Mesenchymal stem cell (in vitro differentiated cells and primary cell): ENCODE data around the gene MAPK12.

Experiments used
- DNase-seq: peaks from one replicate; pipeline ENCODE4 v3.0.0-alpha.2; 2013
- H2AFZ ChIP-seq: one replicate; pipeline ENCODE4 v1.6.1; 2013; ENCODE audit warnings: low read depth, mild to moderate bottlenecking, control low read depth, inconsistent platforms, low read length, moderate library complexity
- H2AK5ac ChIP-seq: 2 replicates; pipeline ENCODE4 v1.6.1; 2013; ENCODE audit warnings: low read length, moderate library complexity, mild to moderate bottlenecking, inconsistent platforms; ENCODE audit not compliant: severe bottlenecking
- H2BK120ac ChIP-seq: one replicate; pipeline ENCODE4 v1.6.1; 2013; ENCODE audit warnings: low read depth, mild to moderate bottlenecking, inconsistent platforms, low read length, moderate library complexity
- H2BK12ac ChIP-seq, 2 experiments: one replicate each; pipeline ENCODE4 v1.6.1; 2013; ENCODE audit warnings: inconsistent platforms in 2 of 2, low read length in 2 of 2, mild to moderate bottlenecking in 2 of 2, moderate library complexity in 2 of 2, control low read depth in 1 of 2
- H2BK15ac ChIP-seq: one replicate; pipeline ENCODE4 v1.6.1; 2013; ENCODE audit warnings: mild to moderate bottlenecking, low read depth, inconsistent platforms; ENCODE audit not compliant: poor library complexity, severe bottlenecking
- H2BK5ac ChIP-seq: 2 replicates; pipeline ENCODE4 v1.6.1; 2013; ENCODE audit warnings: low read depth, mild to moderate bottlenecking, low read length, control low read depth, inconsistent platforms; ENCODE audit not compliant: poor library complexity, severe bottlenecking
- H3K14ac ChIP-seq, 2 experiments: one replicate each; pipeline ENCODE4 v1.6.1; 2013; ENCODE audit warnings: inconsistent platforms in 2 of 2, low read length in 2 of 2, control low read depth in 1 of 2, mild to moderate bottlenecking in 1 of 2, moderate library complexity in 1 of 2
- H3K18ac ChIP-seq, 2 experiments: one replicate each; pipeline ENCODE4 v1.6.1; 2013; ENCODE audit warnings: inconsistent platforms in 2 of 2, low read length in 2 of 2, control low read depth in 1 of 2, low read depth in 1 of 2, mild to moderate bottlenecking in 1 of 2
- H3K23ac ChIP-seq, 2 experiments: one replicate each; pipeline ENCODE4 v1.6.1; 2013; ENCODE audit warnings: inconsistent platforms in 2 of 2, low read length in 2 of 2, mild to moderate bottlenecking in 2 of 2, moderate library complexity in 2 of 2, control low read depth in 1 of 2
- H3K27ac ChIP-seq: 2 replicates; pipeline ENCODE4 v1.5.1; 2013; ENCODE audit warnings: mild to moderate bottlenecking, moderate library complexity, low read length, control low read depth, inconsistent platforms; ENCODE audit not compliant: poor library complexity, severe bottlenecking
- H3K27me3 ChIP-seq, 2 experiments: 2 replicates each; pipeline versions ENCODE4 v1.6.1 to v1.7.0; 2013; ENCODE audit warnings: low read length in 2 of 2, mild to moderate bottlenecking in 2 of 2, moderate library complexity in 2 of 2, control low read depth in 1 of 2, inconsistent platforms in 1 of 2; ENCODE audit not compliant: control insufficient read depth in 1 of 2, insufficient read depth in 1 of 2
- H3K36me3 ChIP-seq, 2 experiments: 2 replicates each; pipeline versions ENCODE4 v1.6.1 to v1.7.0; 2013; ENCODE audit warnings: low read length in 2 of 2, control low read depth in 1 of 2, inconsistent platforms in 1 of 2, low read depth in 1 of 2, mild to moderate bottlenecking in 1 of 2; ENCODE audit not compliant: insufficient read depth in 2 of 2, control insufficient read depth in 1 of 2
- H3K4ac ChIP-seq, 2 experiments: one replicate each; pipeline ENCODE4 v1.6.1; 2013; ENCODE audit warnings: inconsistent platforms in 2 of 2, low read length in 2 of 2, mild to moderate bottlenecking in 2 of 2, moderate library complexity in 2 of 2, control low read depth in 1 of 2, low read depth in 1 of 2
- H3K4me1 ChIP-seq: 2 replicates; pipeline ENCODE4 v1.6.1; 2013; ENCODE audit warnings: low read depth, low read length, control low read depth; ENCODE audit not compliant: control insufficient read depth, insufficient read depth
- H3K4me2 ChIP-seq: 2 replicates; pipeline ENCODE4 v1.6.1; 2013; ENCODE audit warnings: low read length, mild to moderate bottlenecking, inconsistent platforms; ENCODE audit not compliant: poor library complexity, severe bottlenecking
- H3K4me3 ChIP-seq, 2 experiments: 2 replicates each; pipeline versions ENCODE4 v1.5.1 to v1.7.0; 2013; ENCODE audit warnings: low read length in 2 of 2, mild to moderate bottlenecking in 2 of 2, control low read depth in 1 of 2, low read depth in 1 of 2; ENCODE audit not compliant: insufficient read depth in 1 of 2
- H3K79me1 ChIP-seq: replicated peaks from 2 replicates; pipeline ENCODE4 v1.6.1; 2013; ENCODE audit warnings: mild to moderate bottlenecking, control low read depth, low read length, inconsistent platforms; ENCODE audit not compliant: poor library complexity, severe bottlenecking
- H3K9ac ChIP-seq: 2 replicates; pipeline ENCODE4 v1.7.0; 2013; ENCODE audit warnings: mild to moderate bottlenecking, low read length, moderate library complexity
- H3K9me3 ChIP-seq: 2 replicates; pipeline ENCODE4 v1.7.0; 2013; ENCODE audit warnings: mild to moderate bottlenecking, low read length; ENCODE audit not compliant: control insufficient read depth
- H4K8ac ChIP-seq: one replicate; pipeline ENCODE4 v1.6.1; 2013; ENCODE audit warnings: inconsistent platforms, mild to moderate bottlenecking, low read length, moderate library complexity
- H4K91ac ChIP-seq: one replicate; pipeline ENCODE4 v1.6.1; 2013; ENCODE audit warnings: mild to moderate bottlenecking, low read length, inconsistent platforms
- WGBS: methylation state at CpG from one replicate; pipeline ENCODE4 v1.1.7; 2013; ENCODE audit warnings: mixed read lengths; 5-methylcytosine and 5-hydroxymethylcytosine counted together

MAPK12 gene

DNA sequence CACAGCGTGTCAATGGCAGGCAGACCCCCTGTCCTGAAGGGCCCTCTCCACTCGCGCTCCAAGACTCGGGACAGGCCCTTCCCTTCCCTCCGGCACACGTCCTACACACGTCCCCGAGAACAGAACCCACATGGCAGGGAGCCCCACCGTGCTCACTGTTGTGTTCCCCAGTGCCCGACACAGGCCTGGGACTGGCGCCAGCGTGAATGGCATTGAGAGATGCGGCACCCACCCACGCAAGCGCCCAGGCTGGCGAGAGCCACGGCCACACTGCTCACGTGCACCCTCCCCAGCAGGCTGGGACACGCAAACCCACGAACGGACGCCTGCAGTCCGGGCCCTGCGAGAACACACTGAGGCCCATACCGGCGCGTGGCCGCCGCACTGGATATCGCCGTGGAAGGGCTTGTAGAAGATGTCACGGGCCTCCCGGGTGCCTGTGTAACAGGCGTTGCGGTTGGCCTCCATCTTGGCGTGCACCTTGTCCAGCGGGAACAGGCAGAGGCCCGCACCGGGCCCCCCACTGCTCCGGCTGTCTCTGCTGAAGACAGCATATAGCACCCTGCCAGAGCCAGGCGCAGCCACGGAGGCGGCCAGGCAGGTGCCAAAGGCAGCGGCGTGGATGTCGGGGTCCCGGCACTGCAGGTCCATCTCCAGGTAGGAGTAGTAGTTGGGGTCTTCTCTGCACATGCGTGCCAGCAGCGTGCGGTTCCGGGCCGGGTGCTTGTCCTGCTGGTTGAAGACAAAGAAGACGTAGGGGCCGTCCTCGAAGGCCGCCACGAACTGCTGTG lies 27.9 kb upstream of the MAPK12 start:
- Histone ChIP-seq H2BK12ac (no peak overlapping the region), H3K4me2 (no peak overlapping the region), H3K18ac (no peak overlapping the region), H3K9ac (no peak overlapping the region), H3K4me1 (peaks cover 49% of the 10 kb centered on the region), H2BK15ac (no peak overlapping the region), H4K8ac (no peak overlapping the region), H3K27ac (no peak overlapping the region), H2AK5ac (no peak overlapping the region), H3K79me1 (peaks cover 13% of the 10 kb centered on the region), H2AFZ (no peak overlapping the region), H3K27me3 (no peaks in the 10 kb centered on the region), H2BK5ac (no peak overlapping the region), H3K23ac (no peak overlapping the region), H4K91ac (no peak overlapping the region), H3K14ac (no peak overlapping the region), H3K4me3 (no peak overlapping the region), H2BK120ac (no peak overlapping the region), H3K36me3 (peaks cover 59 to 81% of the 10 kb centered on the region in 2 experiments), H3K9me3 (no peaks in the 10 kb centered on the region), H3K4ac (no peak overlapping the region)
- no peak for DNase-seq
- 97% methylated on average over 57 of the region's 57 CpGs for WGBS

DNA sequence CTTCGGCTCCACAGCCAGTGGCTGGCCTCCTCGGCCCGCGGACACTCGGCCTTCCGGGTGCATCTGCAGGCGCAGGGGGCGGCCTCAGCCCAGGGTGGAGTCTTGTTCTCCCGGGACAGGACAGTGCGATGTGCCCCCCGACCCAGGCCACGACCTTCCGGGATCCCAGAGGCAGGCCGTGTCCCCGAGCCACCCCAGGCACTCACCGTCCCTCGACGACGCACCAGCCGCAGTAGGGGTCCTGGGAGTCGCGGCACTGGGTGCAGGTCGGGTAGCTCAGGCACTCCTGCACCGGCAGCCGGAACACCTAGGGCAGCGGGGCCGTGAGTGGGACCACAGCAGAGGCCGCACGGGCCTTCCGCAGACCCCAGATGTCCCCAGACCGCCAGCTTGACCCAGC lies 26.2 kb upstream of the MAPK12 start:
- Histone ChIP-seq H2BK120ac (no peak overlapping the region), H3K9me3 (no peaks in the 10 kb centered on the region), H3K18ac (no peak overlapping the region), H2AK5ac (no peak overlapping the region), H2BK12ac (no peak overlapping the region), H2AFZ (no peak overlapping the region), H3K36me3 (peaks cover 64 to 89% of the 10 kb centered on the region in 2 experiments), H4K91ac (no peak overlapping the region), H3K4me1 (peaks cover 47% of the 10 kb centered on the region), H3K27ac (no peak overlapping the region), H3K14ac (no peak overlapping the region), H3K79me1 (peaks cover 16% of the 10 kb centered on the region), H3K27me3 (no peaks in the 10 kb centered on the region), H3K9ac (no peak overlapping the region), H3K4me2 (no peak overlapping the region), H2BK5ac (no peak overlapping the region), H3K4me3 (no peak overlapping the region), H3K4ac (no peak overlapping the region), H2BK15ac (no peak overlapping the region), H3K23ac (no peak overlapping the region), H4K8ac (no peak overlapping the region)
- WGBS: 96% methylated on average over 31 of the region's 31 CpGs
- no peak for DNase-seq

DNA sequence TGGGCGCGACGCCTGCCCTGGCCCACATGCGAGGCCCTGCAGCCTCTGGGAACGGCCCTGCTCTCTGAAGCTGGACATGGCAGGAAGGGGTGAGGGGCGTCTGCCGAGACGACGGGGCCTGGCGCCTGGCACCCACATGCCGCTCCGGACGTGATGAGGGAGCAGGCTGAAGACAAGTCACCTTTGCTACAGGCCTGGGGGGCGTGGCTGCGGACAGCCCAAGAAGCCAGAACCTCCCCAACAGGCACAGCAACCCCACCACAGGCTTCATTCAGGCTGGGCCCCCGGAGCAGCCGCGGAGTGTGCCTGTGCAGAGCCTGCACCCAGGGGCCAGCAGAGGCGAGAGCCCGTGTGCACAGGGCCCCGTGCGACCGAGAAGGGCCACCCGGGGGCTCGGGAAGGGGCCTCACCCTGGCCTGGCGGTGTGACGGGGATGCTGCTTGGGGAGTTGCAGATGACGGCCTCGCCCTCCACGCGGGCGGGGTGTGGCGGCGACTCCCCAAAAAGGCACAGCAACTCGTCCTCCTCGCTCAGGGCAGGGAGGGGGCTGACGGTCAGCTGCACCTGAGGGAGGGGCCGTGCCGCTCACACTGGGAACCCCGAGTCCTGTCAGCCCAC lies 25.3 kb upstream of the MAPK12 start:
- Histone ChIP-seq H3K4me3 (peak overlapping the region in 1 of 2 experiments; percentile 24), H3K27me3 (no peaks in the 10 kb centered on the region), H4K8ac (no peak overlapping the region), H3K36me3 (peaks cover 73 to 97% of the 10 kb centered on the region in 2 experiments), H3K4me1 (peaks cover 48% of the 10 kb centered on the region), H3K4ac (no peak overlapping the region), H4K91ac (no peak overlapping the region), H2BK5ac (no peak overlapping the region), H2BK12ac (no peak overlapping the region), H3K18ac (peak overlapping the region in 1 of 2 experiments; percentile 28), H2BK15ac (no peak overlapping the region), H3K9ac (no peak overlapping the region), H2AFZ (no peak overlapping the region), H3K4me2 (no peak overlapping the region), H2BK120ac (no peak overlapping the region), H3K79me1 (peaks cover 17% of the 10 kb centered on the region), H2AK5ac (no peak overlapping the region), H3K9me3 (no peaks in the 10 kb centered on the region), H3K27ac (no peak overlapping the region), H3K14ac (no peak overlapping the region), H3K23ac (no peak overlapping the region)
- WGBS: 97% methylated on average over 40 of the region's 40 CpGs
- DNase-seq: no peak

DNA sequence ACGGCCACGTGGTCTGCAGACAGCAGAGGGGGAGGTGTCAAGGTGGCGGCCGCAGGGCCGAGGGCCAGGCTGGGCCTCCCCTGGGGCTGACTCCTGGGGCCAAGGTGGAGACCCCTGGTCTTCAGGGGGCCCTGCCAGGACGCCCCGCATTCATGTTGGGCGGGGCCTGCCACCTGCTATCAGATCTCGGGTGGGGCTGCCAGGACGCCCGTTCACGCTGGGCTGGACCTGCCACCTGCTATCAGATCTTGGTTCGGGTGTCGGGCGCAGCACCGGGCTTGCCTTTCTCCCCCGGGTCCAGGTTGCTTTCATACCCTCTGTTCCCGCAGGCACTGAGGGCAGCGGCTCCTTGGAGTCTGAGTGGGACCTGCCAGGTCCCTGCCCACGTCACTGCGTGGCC lies 24.8 kb upstream of the MAPK12 start:
- Histone ChIP-seq H4K8ac (no peak overlapping the region), H2BK12ac (no peak overlapping the region), H3K9me3 (no peaks in the 10 kb centered on the region), H2AK5ac (no peak overlapping the region), H2BK5ac (no peak overlapping the region), H3K27me3 (no peaks in the 10 kb centered on the region), H3K36me3 (peaks cover 75 to 97% of the 10 kb centered on the region in 2 experiments), H2AFZ (no peak overlapping the region), H3K18ac (no peak overlapping the region), H2BK120ac (no peak overlapping the region), H3K4ac (no peak overlapping the region), H3K14ac (no peak overlapping the region), H3K23ac (no peak overlapping the region), H3K9ac (no peak overlapping the region), H3K27ac (no peak overlapping the region), H2BK15ac (no peak overlapping the region), H3K4me3 (no peak overlapping the region), H4K91ac (no peak overlapping the region), H3K4me2 (no peak overlapping the region), H3K79me1 (peaks cover 22% of the 10 kb centered on the region), H3K4me1 (peaks cover 48% of the 10 kb centered on the region)
- WGBS: 97% methylated on average over 21 of the region's 21 CpGs
- DNase-seq: no peak
